GM19240 (cell line): Measurements from ENCODE around the gene TBX2.

Source experiments
- DNase-seq: peaks from one replicate; pipeline ENCODE4 v3.0.0; 2011; ENCODE audit warnings: low spot score; ENCODE audit not compliant: insufficient read length

The TBX2 gene

DNA sequence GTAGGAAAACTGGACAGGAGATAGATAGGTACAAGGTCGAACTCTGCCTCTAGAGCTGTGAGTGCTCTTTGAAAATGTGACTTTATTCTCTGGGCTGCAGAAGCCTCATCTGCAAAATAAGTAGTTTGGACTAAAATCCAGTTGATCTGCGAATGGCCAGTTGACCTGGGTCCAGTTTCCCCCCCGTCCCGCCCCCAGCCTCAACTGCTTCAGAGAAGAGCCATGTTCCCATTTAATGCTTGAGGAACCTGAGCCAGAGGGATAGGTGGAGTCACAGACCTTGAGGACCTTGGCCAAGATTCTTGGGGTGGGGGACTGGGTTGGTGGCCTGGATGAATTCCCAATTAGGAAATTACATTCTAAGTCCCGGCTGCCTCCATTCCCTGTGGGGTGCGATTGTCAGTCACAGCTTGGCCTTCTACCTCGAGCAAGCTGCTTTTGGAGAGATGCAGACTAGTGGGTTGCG is 14.1 kb downstream of the TBX2 start:
- DNase-seq = no peak

DNA sequence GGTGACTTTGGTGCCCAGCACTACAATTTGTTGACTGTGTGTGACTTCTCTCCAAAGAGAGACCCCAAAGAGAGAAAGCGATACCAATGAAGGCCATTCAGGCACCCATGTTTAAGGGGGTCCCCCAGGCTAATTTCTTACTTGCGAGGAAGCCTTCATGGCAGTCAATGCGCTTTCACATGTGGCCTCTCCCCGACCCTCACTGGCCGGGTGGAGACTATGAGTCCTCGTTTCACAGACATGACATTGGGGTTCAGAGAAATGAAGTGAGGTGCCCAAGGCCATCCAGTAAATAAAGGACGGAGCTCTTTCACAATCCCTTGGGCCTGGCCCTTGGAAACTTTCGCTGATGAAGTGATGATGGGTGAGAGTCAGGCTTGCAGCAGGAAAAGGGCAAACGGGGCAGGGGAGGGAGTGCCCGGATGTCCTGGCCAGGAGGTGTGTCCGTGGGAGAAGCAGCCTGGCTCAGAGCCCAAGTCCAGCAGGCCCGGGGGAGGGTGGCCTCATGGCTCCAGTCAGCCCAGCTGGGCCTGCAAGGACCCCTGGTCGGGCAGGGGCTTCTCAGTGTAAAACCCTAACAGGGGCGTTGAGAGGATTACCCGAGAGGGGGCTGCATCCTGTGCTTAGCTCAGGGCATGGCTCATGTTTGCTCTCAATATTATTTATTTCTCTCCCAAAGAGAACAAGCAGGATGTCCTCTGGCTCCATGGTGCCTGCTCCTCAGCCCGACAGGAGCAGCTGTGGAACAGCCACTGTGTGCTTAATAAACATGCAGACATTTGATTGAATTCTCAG is 14.7 kb downstream of the TBX2 start:
- no peak for DNase-seq

DNA sequence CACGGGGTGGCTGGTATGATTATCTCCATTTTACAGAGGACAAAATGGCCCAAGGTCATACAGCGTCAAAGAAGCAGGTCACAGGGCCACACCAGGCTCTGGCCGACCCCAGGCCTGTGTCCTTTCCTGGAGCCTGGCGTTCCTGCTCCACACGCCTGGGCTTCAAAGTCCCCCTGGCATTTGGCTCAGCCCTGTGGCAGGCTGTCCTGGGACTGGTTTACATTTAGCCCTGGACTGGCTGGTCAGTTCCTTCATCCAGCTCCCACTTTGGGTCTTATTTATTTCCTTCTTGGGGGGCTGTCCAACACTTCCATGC is 15.3 kb downstream of the TBX2 start:
- no peak for DNase-seq

DNA sequence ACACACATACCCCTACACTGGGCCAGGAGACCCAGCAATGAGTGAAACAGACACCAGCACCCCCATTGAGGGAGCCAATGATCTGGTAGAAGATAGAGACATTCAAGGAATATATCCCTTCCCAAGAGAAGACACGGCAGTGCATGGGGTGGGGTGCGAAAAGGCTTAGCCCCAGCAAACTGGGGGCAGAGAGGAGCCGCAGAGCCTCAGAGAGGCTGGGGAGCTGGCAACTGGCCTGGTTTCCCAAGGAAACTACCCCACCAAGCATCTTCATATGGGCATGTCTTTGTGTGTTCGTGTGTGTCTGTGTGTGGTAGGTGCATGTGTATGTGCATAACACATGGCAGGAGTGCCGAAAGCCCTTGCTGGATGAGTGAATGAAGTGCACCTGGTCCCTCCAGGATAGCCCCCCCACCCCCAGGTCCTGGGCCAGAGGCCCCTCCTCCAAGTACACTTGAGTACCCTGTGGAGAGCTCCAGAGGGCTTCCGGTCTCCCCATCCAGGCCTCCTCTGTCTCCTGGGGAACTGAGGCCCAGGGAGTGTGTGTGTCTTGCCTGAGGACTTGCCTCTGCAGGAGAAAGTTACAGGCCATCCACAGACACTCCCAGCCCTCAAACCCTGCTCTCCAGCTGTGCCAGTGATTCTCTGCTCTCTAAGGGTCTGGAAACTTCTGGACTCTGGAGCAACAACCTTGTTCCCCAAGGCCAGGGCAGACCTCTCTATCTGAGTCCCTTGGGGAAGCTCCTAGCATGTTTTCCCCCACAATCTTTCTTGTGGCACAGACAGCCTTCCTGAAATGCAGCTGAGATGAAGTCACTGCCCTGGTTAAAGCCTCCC is 15.9 kb downstream of the TBX2 start:
- no peak for DNase-seq

DNA sequence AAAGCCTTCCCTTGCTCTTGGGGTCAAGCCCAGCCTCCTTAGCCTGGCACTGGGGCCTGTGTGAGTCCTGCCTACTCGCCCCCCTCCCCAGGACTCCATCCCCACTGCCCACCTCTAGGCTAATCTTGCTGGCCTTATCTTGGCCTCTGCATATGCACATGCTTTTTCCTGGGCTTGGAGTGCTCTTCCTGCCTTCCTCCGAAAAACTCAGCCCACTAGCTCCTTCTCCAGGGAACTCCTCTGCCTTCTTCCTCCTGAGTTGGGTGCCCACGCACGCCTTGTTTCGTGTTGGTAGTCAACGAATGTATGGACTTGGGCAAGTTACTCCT is 16.5 kb downstream of the TBX2 start:
- DNase-seq = no peak

GRCh38 chr17:61416540-61417363 is 17.1 kb downstream of the TBX2 start:
- DNase-seq = no peak

DNA sequence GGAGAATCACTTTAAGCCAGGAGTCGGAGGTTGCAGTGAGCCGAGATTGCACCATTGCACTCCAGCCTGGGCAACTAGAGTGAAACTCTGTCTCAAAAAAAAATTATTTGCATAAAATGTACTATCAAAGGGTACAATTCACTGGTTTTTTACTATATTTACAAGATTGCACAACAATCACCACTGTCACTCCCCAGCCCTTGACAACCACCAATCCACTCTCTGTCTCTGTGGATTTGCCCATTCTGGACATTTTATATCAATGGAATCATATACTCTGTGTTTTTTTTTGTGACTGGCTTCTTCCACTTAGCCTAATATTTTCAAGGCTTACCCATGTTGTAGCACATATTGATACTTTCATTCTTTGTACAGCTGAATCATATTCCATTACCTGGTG is 18.8 kb downstream of the TBX2 start:
- DNase-seq = no peak

GRCh38 chr17:61419496-61420046 is 19.9 kb downstream of the TBX2 start:
- no peak for DNase-seq

DNA sequence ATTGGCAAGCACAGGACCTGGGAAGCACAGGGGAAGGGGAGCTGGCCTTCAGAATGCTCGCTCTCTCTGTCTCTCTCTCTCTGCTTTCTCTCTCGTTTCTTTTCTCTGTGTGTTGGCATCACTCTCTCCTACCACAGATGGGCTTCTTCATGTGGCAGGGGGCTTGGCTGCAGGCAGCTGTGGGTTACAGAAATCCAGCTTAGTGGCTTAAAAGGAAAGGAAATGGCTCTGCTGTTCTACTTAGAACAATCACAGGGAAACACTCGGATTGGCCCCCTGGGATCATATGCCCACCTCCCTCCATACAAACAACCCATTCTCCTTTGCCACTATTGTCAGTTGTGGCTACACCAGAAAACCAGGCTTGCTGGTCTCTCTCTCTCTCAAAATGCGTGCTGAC is 20.4 kb downstream of the TBX2 start:
- DNase-seq = no peak

- no peak for DNase-seq
These were observed 21.2 kb downstream of the TBX2 start for GRCh38 chr17:61420745-61421398.

- no peak for DNase-seq
These were observed 21.8 kb downstream of the TBX2 start for GRCh38 chr17:61421460-61421859.

- no peak for DNase-seq
These were observed 22.6 kb downstream of the TBX2 start for GRCh38 chr17:61422116-61422799.

DNA sequence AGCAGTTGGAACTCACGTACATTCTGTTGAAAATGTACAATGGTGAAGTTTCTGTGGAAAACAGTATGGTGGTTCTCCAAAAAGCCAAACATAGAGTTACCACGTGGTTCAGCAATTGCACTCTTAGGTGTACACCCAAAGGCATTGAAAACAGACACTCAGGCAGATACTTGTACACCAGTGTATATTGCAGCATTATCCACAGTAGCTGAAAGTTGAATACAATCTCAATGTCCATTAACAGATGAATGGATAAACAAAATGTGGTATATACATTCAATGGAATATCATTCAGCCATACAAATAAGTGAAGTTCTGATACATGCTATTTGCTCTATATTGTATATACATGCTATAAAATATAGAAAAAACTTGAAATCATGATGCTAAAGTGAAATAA is 23.2 kb downstream of the TBX2 start:
- DNase-seq = no peak

GRCh38 chr17:61423967-61424649 is 24.5 kb downstream of the TBX2 start:
- no peak for DNase-seq

GRCh38 chr17:61425682-61426481 is 26.2 kb downstream of the TBX2 start:
- no peak for DNase-seq

- no peak for DNase-seq
These were observed 27.1 kb downstream of the TBX2 start for GRCh38 chr17:61426482-61427304.

GRCh38 chr17:61427567-61427966 is 27.9 kb downstream of the TBX2 start:
- no peak for DNase-seq

DNA sequence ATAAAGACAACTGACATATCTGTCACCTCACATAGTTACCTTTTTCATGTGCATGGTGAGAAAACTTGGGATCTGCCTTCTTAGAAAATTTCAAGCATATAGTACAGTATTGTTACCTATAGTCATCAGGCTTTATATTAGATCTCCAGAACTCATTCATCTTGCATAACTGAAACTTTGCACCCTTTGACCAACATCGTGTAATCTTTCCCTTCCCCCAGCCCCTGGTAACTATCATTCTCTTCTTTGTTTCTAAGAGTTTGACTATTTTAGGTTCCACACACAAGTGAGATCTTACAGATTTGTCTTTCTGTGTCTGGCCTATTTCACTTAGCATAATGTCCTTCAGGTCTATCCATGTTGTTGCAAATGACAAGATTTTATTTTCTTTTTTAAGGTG is 29.6 kb downstream of the TBX2 start:
- no peak for DNase-seq
